Loucy (cell line): ENCODE data around the gene INSR.

Experiments used
- H2AFZ ChIP-seq: fragments of 200-600 bp; sonication (generic); 2 replicates; pipeline ENCODE4 v1.6.0; 2016; ENCODE audit warnings: antibody characterized with exemption, mild to moderate bottlenecking, low read length, moderate library complexity
- H3F3A ChIP-seq: fragments of 200-600 bp; 2 replicates; pipeline ENCODE4 v1.6.0; 2016; ENCODE audit warnings: antibody characterized with exemption, low read depth, mild to moderate bottlenecking
- H3K27me3 ChIP-seq: fragments of 200-600 bp; sonication (generic); 2 replicates; pipeline ENCODE4 v1.6.1; 2014; ENCODE audit warnings: low read length, mild to moderate bottlenecking; ENCODE audit not compliant: insufficient read depth, poor library complexity, severe bottlenecking
- H3K36me3 ChIP-seq: fragments of 200-600 bp; sonication (generic); 2 replicates; pipeline ENCODE4 v1.6.1; 2016; ENCODE audit warnings: low read length; ENCODE audit not compliant: insufficient read depth
- H3K4me1 ChIP-seq: fragments of 200-600 bp; sonication (generic); 2 replicates; pipeline ENCODE4 v1.5.1; 2014; ENCODE audit warnings: low read length, mild to moderate bottlenecking; ENCODE audit not compliant: insufficient read depth, poor library complexity, severe bottlenecking
- H3K4me2 ChIP-seq: fragments of 200-600 bp; sonication (generic); 2 replicates; pipeline ENCODE4 v1.6.0; 2014; ENCODE audit warnings: antibody characterized with exemption, low read length, low read depth, mild to moderate bottlenecking; ENCODE audit not compliant: poor library complexity, severe bottlenecking
- H3K4me3 ChIP-seq: fragments of 200-600 bp; sonication (generic); 2 replicates; pipeline ENCODE4 v1.5.1; 2014; ENCODE audit warnings: low read length, mild to moderate bottlenecking, mixed read lengths; ENCODE audit not compliant: poor library complexity, severe bottlenecking
- H3K79me2 ChIP-seq: fragments of 200-600 bp; sonication (generic); 2 replicates; pipeline ENCODE4 v1.6.1; 2014; ENCODE audit warnings: low read length; ENCODE audit not compliant: insufficient read depth
- H3K9ac ChIP-seq: fragments of 200-600 bp; sonication (generic); 2 replicates; pipeline ENCODE4 v1.6.0; 2014; ENCODE audit warnings: mild to moderate bottlenecking, low read depth, low read length, moderate library complexity; ENCODE audit not compliant: poor library complexity, severe bottlenecking
- H3K9me2 ChIP-seq: fragments of 200-600 bp; sonication (generic); replicated peaks from 2 replicates; pipeline ENCODE4 v1.6.1; 2016; ENCODE audit warnings: low read depth, low read length, mixed read lengths
- H3K9me3 ChIP-seq: fragments of 200-600 bp; sonication (generic); 2 replicates; pipeline ENCODE4 v1.6.1; 2014; ENCODE audit warnings: mild to moderate bottlenecking, antibody characterized with exemption, low read length, low read depth; ENCODE audit not compliant: insufficient read depth
- H4K20me1 ChIP-seq: fragments of 200-600 bp; sonication (generic); 2 replicates; pipeline ENCODE4 v1.6.0; 2014; ENCODE audit warnings: antibody characterized with exemption, low read length, mild to moderate bottlenecking; ENCODE audit not compliant: insufficient read depth, poor library complexity, severe bottlenecking
- CTCF ChIP-seq: fragments of 200-600 bp; sonication (generic); conservative IDR thresholded peaks from 2 replicates; pipeline ENCODE4 v1.5.1; 2014; ENCODE audit warnings: mild to moderate bottlenecking, antibody characterized with exemption, low read length
- EZH2phosphoT487 ChIP-seq: fragments of 200-600 bp; IDR thresholded peaks from 2 replicates; pipeline ENCODE4 v1.6.1; 2018; ENCODE audit warnings: antibody characterized with exemption, mild to moderate bottlenecking, moderate library complexity, borderline replicate concordance

Gene INSR

DNA sequence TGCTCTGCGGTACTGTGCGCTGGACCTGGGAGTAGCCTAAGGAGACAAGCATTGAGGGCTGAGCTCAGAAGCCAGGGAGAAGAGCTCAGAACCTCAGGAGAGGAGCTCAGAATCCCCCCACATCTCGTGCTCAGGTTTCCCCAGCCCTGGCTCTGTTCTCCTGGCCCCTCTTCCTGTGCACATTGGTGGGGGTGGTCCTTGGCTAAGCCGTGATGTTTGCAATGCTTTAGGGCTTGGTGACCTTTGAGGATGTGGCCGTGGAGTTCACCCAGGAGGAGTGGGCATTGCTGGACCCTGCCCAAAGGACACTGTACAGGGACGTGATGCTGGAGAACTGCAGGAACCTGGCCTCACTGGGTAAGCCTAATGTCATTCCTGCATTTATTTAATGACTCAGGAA lies 218.1 kb downstream of the INSR start:
- Histone ChIP-seq H3K36me3 (peaks cover 77% of the 10 kb centered on the region), H3K79me2 (peaks cover 9% of the 10 kb centered on the region), H3F3A (no peaks in the 10 kb centered on the region), H3K9me3 (peaks cover 34% of the 10 kb centered on the region), H3K4me2 (no peak overlapping the region), H3K4me3 (no peak overlapping the region), H3K9me2 (no peaks in the 10 kb centered on the region), H3K4me1 (no peaks in the 10 kb centered on the region), H3K9ac (no peak overlapping the region), H2AFZ (no peak overlapping the region), H3K27me3 (peaks cover 2% of the 10 kb centered on the region), H4K20me1 (peaks cover 3% of the 10 kb centered on the region)
- TF ChIP-seq EZH2phosphoT487 (no peak), CTCF (no peak)

DNA sequence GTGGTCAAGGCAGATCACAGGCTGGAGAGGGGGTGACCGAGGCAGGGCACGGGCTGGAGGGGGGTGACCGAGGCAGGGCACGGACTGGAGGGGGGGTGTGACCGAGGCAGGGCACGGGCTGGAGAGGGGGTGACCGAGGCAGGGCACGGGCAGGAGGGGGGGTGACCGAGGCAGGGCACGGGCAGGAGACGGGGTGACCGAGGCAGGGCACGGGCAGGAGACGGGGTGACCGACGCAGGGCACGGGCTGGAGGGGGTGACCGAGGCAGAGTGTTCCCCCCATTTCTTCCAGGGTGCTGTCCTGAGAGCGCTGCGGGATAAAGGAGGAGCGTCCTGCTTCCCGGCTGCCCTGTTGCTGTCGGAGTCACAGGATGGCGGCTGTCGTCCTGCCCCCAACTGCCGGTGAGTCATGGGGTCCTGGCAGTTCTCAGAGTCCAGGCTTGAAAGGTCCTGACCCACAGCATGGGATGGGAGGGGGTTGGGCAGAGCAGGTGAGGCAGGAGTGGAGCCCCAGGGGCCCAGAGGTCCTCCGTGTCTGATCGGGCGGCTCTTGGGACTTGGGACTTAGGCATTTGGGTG lies 219.4 kb downstream of the INSR start:
- Histone ChIP-seq H4K20me1 (peaks cover 16% of the 10 kb centered on the region), H3K4me2 (no peak overlapping the region), H3K79me2 (peaks cover 22% of the 10 kb centered on the region), H3K4me3 (no peak overlapping the region), H3K9ac (no peak overlapping the region), H2AFZ (no peak overlapping the region), H3K9me2 (no peaks in the 10 kb centered on the region), H3K4me1 (peaks cover 10% of the 10 kb centered on the region), H3K27me3 (no peaks in the 10 kb centered on the region), H3K36me3 (peaks cover 66% of the 10 kb centered on the region), H3K9me3 (peaks cover 22% of the 10 kb centered on the region), H3F3A (no peaks in the 10 kb centered on the region)
- TF ChIP-seq CTCF (no peak), EZH2phosphoT487 (no peak)

DNA sequence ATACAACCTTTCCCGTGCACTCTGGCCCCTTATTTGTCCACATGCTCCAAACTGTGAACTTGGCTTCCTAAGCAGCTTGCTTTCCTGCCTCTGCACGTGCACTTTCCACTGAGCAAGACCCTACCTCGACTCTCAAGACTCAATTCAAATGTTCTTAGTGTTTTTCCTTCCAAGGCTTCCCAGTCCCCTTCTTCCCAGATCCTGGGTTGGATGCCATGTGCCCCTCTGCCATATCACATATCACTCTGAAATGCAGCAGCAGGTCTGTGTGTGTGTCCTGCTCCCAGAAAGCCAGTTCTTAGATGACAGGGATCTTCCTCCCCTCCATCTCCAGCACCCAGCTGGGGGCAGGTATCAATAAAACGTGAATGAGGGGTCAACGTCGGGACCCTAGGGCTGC lies 221.7 kb downstream of the INSR start:
- no peak overlapping the region for H3K4me3 ChIP-seq
- no peak overlapping the region for H2AFZ ChIP-seq
- H4K20me1 ChIP-seq = peaks cover 18% of the 10 kb centered on the region
- peaks cover 19% of the 10 kb centered on the region for H3K79me2 ChIP-seq
- H3K27me3 ChIP-seq = no peaks in the 10 kb centered on the region
- no peak overlapping the region for H3K9ac ChIP-seq
- peaks cover 10% of the 10 kb centered on the region for H3K4me1 ChIP-seq
- H3K9me2 ChIP-seq = no peaks in the 10 kb centered on the region
- H3K9me3 ChIP-seq = peaks cover 3% of the 10 kb centered on the region
- TF ChIP-seq EZH2phosphoT487 (no peak), CTCF (no peak)
- no peak overlapping the region for H3K4me2 ChIP-seq
- peaks cover 43% of the 10 kb centered on the region for H3K36me3 ChIP-seq
- H3F3A ChIP-seq = no peaks in the 10 kb centered on the region; the same call in 1 of the 2 replicates
